Tracheal epithelial cell (primary cell): Measurements from ENCODE around the gene BEX5. TPM values are rescaled to one million over a fixed set of nuclear protein-coding genes. Genes with fewer than 3 reads are reported as not detected.

ENCODE experiments used
- total RNA-seq: library from RNA; depleted of rRNA; stranded (reverse); fragments of >200 nt; gene quantifications from 2 replicates; pipeline ENCODE4 v1.2.1, GENCODE V29; 2014

The BEX5 gene
- total RNA-seq: 1.1 and 1.2 TPM in 2 replicates

DNA sequence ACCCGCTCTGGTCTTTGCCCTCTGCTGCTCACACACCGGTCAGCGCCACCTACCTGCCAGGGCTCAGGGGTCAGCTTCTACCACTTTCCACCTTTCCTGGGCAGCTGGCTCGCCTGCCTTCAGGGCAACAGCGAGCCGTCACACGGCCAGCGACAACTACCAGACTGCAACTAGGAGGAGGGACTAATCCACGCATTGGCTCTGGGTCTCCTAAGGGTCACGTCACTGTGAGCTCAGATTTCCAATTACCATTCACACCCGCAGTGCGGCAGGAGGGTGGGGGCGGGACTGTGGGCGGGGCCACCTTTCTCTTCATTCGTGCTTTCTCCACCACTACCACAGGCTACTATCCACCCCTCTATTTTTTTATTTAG lies at the start of gene BEX5:
Gene BEX5 (minus strand): TSS at position 172 of the 374 bp plus-strand sequence. CDS start 1,712 bp downstream, outside the sequence.

DNA sequence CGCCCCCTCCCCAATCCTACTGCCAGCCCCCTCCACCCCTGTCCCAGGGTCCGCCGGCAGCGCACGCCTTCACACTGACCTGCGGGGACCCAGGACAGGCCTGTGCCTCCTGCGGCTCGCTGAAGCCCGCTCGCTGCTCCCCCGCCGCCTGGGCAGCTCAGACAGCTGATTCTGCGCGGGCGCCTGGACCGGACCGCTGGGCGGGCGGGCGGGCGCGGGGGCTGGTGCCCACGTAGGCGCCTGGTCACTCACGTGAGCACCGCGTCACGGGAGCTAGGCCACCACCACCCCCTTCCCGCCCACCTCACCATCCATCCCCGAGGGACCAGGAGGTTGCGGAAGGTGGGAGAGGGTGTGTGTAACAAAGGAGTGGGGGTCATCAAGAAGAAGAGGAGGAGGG lies 13.5 kb downstream of the BEX5 start, which contains the start of gene TCEAL6:
Gene TCEAL6 (minus strand): TSS at position 208 of the 400 bp plus-strand sequence.

DNA sequence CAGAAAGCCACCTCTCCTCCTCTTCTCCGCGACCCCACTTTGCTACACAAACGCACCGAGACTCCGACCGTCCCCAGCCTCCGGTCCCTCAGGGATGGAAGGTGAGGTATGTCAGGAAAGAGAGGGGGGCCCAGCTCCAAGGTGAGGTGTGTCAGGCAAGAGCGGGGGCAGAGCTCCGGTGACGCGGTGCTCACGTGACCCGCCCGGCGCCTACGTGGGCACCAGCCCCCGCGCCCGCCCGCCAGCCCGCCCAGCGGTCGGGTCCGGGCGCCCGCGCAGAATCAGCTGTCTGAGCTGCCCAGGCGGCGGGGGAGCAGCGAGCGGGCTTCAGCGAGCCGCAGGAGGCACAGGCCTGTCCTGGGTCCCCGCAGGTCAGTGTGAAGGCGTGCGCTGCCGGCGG lies 30.3 kb downstream of the BEX5 start, which contains the start of gene TCEAL2:
Gene TCEAL2 (plus strand): TSS at position 244 of the 400 bp plus-strand sequence. CDS start 1,152 bp downstream, outside the sequence.

Other genes with a start within 250 kb of the BEX5 start
- 0.24 TPM in 1 of 2 replicates, not detected in the other for gene ZMAT1, start 223.9 kb downstream of the BEX5 start, total RNA-seq
- not detected in 2 replicates for gene TCEAL2, start 30.3 kb downstream of the BEX5 start, total RNA-seq
- not detected in 2 replicates for gene TCEAL6, start 13.5 kb downstream of the BEX5 start, total RNA-seq
- not detected in 2 replicates for gene TCP11X1, start 59.3 kb upstream of the BEX5 start, total RNA-seq
- not detected in 2 replicates for gene NXF2, start 91.2 kb upstream of the BEX5 start, total RNA-seq